NCI-H69 (cell line): Measurements from ENCODE around the gene OR13J1.
A peak's percentile ranks its signal among the peaks of the same experiment; 100 is the strongest.
"Not testable (repeated sequence)": the region's sequence is repeated elsewhere in the genome, so short reads cannot be mapped to it uniquely, and the experiment has no call there.

Experiments
- DNase-seq: peaks from one replicate; lab custom pipeline; 2025; lab: John Stamatoyannopoulos, UW

The OR13J1 gene

GRCh38 chr9:35870351-35870923 is at the start of gene OR13J1:
TSS of gene OR13J1 (minus strand) at chr9:35870401. CDS start at chr9:35870401, 0 bp downstream.
- DNase-seq: no peak

GRCh38 chr9:35919212-35920008 is 49.2 kb upstream of the OR13J1 start:
- no peak for DNase-seq

DNA sequence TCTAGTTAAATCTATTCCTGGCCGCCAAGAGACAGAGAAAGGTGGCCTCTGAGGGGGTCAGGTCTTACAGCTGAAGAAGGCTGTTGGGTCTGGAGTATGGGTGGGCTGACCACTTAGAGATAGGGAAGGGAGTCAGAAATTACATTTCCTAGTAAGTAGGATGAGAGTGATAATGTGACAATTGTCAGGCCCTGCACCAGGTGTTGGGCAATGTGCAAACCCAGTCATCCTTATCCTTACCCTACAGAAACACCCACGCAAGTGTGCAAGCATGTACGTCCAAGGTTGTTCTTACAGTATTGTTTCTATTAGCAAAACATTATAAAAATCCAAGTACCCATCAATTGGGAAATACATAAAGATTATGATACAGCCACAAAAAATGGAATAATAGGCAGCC is 48.6 kb upstream of the OR13J1 start:
- no peak for DNase-seq

DNA sequence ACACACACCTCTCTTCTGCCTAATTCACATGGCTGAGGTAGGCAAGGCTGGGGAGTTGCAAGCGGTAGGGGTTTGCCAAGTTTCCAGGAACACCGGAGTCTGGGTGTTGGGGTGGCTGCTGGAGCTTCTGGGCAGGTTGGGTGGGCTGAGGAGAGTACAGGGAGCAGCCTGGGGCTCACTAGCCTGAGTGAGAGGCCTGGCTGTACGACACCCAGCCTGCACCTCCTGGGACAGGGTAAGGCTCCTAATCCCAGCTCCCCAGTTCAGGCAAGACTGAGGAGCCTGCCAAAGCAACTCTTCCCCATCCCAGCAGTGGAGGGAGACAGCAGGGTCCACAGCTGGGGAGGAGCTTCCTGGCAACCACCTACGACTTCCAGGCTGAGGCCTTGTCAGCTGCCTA is 47.1 kb upstream of the OR13J1 start:
- DNase-seq: no peak

- DNase-seq: no peak
These were observed 45.6 kb upstream of the OR13J1 start for GRCh38 chr9:35915681-35916294.

DNA sequence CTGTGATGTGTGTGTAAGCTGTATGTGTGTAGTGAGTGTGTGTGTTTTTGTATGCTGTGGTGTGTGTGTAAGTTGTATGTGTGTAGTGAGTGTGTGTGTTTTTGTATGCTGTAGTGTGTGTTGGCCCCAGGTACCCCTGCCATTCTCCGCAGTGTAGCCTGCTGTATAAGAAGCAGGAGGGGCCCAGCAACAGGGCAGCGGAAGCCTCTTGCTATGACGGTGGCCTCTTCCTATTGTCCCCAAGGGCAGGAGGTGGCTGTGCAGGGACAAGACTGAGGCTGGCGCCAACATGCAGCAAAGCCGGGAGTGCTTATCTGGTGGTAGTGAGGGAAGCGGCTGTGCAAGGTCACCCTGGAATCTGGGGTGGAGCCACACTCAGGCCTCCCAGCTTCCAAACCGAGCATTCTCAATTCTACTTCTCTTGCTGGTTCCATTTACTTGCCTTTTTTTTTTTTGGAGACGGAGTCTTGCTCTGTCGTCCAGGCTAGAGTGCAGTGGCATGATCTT is 44.2 kb upstream of the OR13J1 start:
- DNase-seq: no peak

DNA sequence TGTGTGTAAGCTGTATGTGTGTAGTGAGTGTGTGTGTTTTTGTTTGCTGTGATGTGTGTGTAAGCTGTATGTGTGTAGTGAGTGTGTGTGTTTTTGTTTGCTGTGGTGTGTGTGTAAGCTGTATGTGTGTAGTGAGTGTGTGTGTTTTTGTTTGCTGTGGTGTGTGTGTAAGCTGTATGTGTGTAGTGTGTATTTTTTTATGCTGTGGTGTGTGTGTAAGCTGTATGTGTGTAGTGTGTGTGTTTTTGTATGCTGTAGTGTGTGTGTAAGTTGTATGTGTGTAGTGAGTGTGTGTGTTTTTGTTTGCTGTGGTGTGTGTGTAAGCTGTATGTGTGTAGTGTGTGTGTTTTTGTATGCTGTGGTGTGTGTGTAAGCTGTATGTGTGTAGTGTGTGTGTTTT is 43.2 kb upstream of the OR13J1 start:
- not testable (repeated sequence) for DNase-seq

DNA sequence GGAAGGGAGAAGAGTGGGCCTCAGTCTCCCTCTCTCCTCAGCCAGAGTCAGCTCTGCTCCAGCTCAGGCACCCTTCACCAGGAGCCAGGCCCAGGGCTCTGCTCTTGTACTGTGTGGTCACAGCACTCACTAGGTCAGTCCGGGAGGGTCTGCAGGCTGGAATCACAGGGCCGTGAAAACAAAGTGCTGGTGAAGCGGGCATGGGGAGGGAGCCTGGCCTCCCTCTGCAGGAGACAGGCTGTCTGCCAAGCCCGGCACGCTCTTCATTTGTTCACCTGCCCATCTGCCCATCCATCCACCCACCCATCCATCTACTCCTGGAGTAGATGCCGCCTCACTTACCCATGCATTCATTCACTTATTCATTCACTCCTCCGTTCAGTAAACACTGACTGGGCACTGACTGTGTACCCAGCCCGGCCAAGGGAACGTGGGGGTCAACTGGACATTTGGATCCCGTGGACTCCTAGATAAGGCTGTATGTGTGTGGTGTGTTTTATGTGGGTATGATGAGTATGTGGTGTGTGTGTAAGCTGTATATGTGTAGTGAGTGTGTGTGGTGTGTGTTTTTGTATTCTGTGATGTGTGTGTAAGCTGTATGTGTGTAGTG is 42.7 kb upstream of the OR13J1 start:
- DNase-seq: no peak

- DNase-seq: no peak
These were observed 41.5 kb upstream of the OR13J1 start for GRCh38 chr9:35911690-35912089.

- DNase-seq: peak; percentile 56
These were observed 40.6 kb upstream of the OR13J1 start for GRCh38 chr9:35910613-35911359.

DNA sequence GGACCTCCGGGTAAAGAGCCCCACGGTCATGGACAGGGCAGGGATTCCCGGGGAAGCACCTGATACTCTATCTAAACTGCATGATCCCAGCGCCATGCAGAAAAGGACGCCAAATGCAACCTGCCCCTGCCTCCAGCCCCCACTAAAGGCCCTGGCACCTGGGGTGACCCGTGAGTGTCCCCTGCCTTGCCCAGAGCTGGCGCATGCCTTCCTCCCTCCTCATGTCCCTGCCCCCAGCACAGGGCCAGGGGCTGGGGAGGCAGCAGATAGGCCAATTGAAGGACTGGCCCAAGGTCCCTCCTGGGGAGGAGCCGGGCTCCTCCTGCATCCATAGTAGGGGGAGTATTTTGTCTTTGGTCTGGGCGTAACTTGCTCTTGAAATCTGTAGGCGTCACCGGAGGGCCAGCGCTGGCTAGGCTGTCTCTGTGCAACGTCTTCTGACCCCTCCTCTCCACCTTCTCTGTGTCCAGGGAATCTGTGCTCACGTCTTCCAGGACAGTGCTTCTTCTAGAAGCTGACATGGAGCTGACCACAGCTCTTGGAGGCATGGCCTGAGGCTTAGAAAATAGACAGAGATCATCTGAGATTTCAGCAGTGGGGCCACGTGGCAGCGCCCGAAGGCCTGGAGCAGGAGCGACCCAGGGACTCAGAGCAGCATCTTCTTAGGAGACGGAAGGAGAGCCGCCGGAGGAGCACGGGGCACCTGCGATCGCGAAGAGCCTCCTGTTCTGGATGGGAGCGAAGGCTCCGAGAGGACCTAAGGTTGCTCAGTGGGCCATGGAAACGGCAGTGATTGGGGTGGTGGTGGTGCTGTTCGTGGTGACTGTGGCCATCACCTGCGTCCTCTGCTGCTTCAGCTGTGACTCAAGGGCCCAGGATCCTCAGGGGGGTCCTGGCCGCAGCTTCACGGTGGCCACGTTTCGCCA is 39.7 kb upstream of the OR13J1 start:
- no peak for DNase-seq

DNA sequence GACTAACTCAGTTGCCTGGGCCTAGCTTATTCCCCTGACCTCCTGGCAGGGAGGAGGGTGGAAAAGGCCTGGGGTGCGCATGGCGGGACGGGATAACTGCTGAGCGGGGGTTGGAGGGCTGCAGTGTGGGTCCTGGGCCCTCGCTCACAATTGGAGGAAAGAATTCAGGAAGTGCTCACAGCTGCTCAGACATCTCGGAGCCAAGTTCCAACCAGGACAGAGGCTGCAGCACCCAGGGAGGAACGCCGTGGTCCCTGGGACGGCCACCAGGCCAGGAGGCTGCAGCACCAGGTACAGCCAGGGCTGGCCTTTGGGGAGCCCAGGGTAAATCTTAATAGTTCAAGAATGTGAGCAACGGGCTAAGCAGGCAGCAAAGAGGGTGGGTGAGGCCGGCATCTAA is 39.1 kb upstream of the OR13J1 start, which contains the start of gene SPAAR:
Gene SPAAR (plus strand): TSS at position 217 of the 400 bp plus-strand sequence. CDS start 974 bp downstream, outside the sequence.
- no peak for DNase-seq

GRCh38 chr9:35908504-35909125 is 38.4 kb upstream of the OR13J1 start:
- peak; percentile 32 for DNase-seq

DNA sequence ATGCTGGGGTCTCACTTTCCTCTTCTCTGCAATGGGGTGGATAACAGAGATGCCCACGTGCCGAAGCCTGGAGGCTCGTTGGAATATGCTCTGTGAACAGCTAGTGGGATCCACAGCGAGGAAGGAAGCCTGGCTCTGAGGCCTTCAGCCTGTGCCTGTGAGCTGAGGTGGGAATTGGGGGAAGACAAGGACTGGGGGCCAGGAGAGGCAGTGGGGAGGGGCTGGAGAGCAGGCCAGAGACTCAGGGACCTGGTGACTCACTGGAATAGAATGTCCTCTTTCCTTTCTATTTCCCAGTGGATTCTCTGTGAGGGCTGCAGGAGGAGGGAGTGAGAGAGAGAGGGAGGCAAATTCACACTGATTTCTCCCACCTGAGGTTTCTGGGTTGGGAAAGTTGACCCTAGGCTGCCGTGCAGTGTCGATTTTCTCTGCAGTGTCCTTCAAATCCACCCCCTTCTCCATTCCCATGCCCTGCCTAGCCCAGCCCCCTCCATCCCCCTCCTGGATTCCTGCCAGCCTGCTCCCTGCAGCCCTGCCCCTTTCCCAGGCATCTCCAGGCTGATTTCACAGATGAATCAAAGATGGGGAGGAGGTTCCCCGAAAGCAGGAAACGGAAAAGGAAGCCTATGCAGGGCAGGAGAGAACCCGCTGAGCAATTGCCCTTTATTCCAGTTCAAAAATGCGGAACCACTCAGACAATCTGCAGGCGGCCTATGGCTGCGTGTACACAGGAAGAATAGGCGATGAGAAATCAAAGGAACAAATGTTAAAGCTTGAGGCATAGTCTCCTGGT is 37.7 kb upstream of the OR13J1 start:
- peak; percentile 55 for DNase-seq

GRCh38 chr9:35906923-35907699 is 36.9 kb upstream of the OR13J1 start:
- DNase-seq: no peak

- peak; percentile 42 for DNase-seq
These were observed 35.9 kb upstream of the OR13J1 start, which contains the start of gene HRCT1 for GRCh38 chr9:35905912-35906679. TSS of gene HRCT1 (plus strand) at chr9:35906202. CDS start at chr9:35906288, 86 bp downstream.

GRCh38 chr9:35905051-35905781 is 35.0 kb upstream of the OR13J1 start:
- DNase-seq: no peak
